ENCODE results near the gene RNF181.

DNA sequence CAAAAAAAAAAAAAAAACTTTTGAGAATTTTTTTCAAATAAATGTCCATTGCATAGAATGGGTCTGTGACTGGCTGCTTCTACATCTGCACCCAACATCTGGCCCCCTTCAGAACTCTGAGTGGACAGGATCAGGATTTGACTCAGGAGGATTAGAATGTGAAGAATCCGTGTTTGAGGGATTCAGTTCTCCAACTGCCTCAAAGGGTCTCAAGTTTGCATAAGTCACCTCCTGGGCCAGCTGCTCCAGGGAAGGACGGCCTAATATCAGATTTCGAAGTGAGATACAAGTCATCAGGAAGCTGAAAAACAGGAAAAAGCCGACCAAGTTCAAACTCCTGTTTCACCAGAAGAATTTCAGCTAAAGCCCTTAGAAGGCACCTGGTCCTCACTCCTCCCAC is 45.7 kb upstream of the RNF181 start:
- TF ChIP-seq POLR2A (IDR thresholded peaks at IDR 0.05) (no peak), POLR2AphosphoS5 (IDR thresholded peaks at IDR 0.05) (no peak)
- TF ChIP-seq, protein P1, sequence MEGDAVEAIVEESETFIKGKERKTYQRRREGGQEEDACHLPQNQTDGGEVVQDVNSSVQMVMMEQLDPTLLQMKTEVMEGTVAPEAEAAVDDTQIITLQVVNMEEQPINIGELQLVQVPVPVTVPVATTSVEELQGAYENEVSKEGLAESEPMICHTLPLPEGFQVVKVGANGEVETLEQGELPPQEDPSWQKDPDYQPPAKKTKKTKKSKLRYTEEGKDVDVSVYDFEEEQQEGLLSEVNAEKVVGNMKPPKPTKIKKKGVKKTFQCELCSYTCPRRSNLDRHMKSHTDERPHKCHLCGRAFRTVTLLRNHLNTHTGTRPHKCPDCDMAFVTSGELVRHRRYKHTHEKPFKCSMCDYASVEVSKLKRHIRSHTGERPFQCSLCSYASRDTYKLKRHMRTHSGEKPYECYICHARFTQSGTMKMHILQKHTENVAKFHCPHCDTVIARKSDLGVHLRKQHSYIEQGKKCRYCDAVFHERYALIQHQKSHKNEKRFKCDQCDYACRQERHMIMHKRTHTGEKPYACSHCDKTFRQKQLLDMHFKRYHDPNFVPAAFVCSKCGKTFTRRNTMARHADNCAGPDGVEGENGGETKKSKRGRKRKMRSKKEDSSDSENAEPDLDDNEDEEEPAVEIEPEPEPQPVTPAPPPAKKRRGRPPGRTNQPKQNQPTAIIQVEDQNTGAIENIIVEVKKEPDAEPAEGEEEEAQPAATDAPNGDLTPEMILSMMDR (IDR thresholded peaks at IDR 0.05): no peak
